ENCODE measurements around the gene P3H3.

- TF ChIP-seq, protein P1, sequence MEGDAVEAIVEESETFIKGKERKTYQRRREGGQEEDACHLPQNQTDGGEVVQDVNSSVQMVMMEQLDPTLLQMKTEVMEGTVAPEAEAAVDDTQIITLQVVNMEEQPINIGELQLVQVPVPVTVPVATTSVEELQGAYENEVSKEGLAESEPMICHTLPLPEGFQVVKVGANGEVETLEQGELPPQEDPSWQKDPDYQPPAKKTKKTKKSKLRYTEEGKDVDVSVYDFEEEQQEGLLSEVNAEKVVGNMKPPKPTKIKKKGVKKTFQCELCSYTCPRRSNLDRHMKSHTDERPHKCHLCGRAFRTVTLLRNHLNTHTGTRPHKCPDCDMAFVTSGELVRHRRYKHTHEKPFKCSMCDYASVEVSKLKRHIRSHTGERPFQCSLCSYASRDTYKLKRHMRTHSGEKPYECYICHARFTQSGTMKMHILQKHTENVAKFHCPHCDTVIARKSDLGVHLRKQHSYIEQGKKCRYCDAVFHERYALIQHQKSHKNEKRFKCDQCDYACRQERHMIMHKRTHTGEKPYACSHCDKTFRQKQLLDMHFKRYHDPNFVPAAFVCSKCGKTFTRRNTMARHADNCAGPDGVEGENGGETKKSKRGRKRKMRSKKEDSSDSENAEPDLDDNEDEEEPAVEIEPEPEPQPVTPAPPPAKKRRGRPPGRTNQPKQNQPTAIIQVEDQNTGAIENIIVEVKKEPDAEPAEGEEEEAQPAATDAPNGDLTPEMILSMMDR (conservative IDR thresholded peaks at IDR 0.05; ENCODE audit: low read length) = no peak
- TF ChIP-seq EZH2phosphoT487 (IDR thresholded peaks at IDR 0.05; ENCODE audit: borderline replicate concordance) = no peak
Measured at GRCh38 chr12:6845395-6845794, 17.2 kb downstream of the P3H3 start.
